ENCODE results near the gene ATE1.

The ATE1 gene

GRCh38 chr10:121854809-121855445 is 72.9 kb downstream of the ATE1 start:
- no peaks in the 10 kb centered on the region for H3K27me3 Mint-ChIP-seq
- H3K4me3 Mint-ChIP-seq = no peak overlapping the region
- no peak for DNase-seq (ENCODE audit: low spot score in 2 of 2)
- no peaks in the 10 kb centered on the region for H3K9me3 Mint-ChIP-seq
- peaks cover 1% of the 10 kb centered on the region for H3K36me3 Mint-ChIP-seq (ENCODE audit: insufficient read depth)
- ATAC-seq (replicated peaks; ENCODE audit: extremely low read depth, poor library complexity, severe bottlenecking) = no peak
- no peak overlapping the region for H3K27ac Mint-ChIP-seq (ENCODE audit: low read depth)
- H3K4me1 Mint-ChIP-seq = no peaks in the 10 kb centered on the region

DNA sequence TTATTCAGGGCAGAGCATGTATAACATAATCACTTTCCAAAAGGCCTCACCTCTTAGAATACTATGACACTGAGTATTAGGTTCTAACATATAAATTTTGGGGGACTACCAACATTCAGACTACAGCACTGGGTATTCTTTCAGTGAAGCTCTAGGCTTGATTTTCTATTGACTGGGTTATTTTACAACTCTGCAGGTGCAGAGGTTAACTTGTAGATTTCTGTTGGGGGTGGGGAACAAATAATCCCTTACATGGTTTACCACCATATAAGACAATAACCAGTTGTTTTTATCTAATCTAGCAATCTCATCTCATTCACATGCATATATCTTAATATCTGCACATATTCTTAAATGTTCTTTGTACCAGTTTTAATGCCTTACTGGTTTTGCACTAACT is 73.9 kb downstream of the ATE1 start:
- peaks cover 9% of the 10 kb centered on the region for H3K36me3 Mint-ChIP-seq (ENCODE audit: insufficient read depth)
- no peaks in the 10 kb centered on the region for H3K9me3 Mint-ChIP-seq

DNA sequence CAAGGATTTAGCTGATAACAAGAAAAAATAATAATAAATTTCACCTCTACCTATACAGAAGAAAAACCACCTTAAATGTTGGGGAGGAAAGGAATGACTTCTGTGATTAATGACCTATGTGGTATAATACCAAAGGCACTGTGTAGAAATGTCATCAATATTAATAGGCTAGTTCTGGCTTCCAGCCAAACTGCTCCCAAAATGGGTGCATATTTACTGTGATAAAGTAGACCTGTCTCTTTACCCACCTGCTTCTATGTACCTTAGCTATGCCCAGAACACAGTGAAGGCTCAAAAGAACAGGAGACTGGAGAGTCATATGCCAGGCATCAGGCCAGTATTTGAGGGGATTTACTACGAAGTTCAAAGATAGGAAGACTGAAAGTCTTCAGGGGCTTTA is 76.0 kb downstream of the ATE1 start:
- Mint-ChIP-seq H3K9me3 (no peaks in the 10 kb centered on the region), H3K4me1 (no peaks in the 10 kb centered on the region), H3K36me3 (ENCODE audit: insufficient read depth) (peaks cover 17% of the 10 kb centered on the region), H3K4me3 (no peak overlapping the region), H3K27me3 (no peaks in the 10 kb centered on the region), H3K27ac (ENCODE audit: low read depth) (no peak overlapping the region)
- DNase-seq (ENCODE audit: low spot score in 2 of 2) (no peak), ATAC-seq (replicated peaks; ENCODE audit: extremely low read depth, poor library complexity, severe bottlenecking) (no peak)

More for the DNA sequence above, 73.9 kb downstream of the ATE1 start:
- DNase-seq (ENCODE audit: low spot score in 2 of 2) (no peak), ATAC-seq (replicated peaks; ENCODE audit: extremely low read depth, poor library complexity, severe bottlenecking) (no peak)
- Mint-ChIP-seq H3K27me3 (no peaks in the 10 kb centered on the region), H3K27ac (ENCODE audit: low read depth) (no peak overlapping the region), H3K4me1 (no peaks in the 10 kb centered on the region), H3K4me3 (no peak overlapping the region)

DNA sequence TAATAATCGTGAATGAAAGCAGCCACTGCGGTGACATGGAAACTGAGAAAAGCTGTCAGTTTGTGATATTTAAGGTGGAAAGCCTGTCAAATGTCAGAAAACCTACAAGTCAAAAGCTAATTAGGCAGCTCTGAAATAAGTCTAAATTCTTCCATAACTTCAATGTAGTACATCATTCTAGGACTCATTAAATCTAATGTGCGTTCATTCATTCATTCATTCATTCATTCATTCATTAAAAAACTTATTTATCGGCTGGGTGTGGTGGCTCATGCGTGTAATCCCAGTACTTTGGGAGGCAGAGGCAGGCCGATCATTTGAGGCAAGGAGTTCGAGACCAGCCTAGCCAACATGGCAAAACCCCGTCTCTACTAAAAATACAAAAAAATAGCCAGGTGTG is 79.7 kb downstream of the ATE1 start:
- DNase-seq (ENCODE audit: low spot score in 2 of 2) (no peak), ATAC-seq (replicated peaks; ENCODE audit: extremely low read depth, poor library complexity, severe bottlenecking) (no peak)
- Mint-ChIP-seq H3K36me3 (ENCODE audit: insufficient read depth) (peaks cover 25% of the 10 kb centered on the region), H3K9me3 (peaks cover 5% of the 10 kb centered on the region), H3K27me3 (no peaks in the 10 kb centered on the region), H3K27ac (ENCODE audit: low read depth) (no peak overlapping the region), H3K4me3 (no peak overlapping the region), H3K4me1 (no peaks in the 10 kb centered on the region)

DNA sequence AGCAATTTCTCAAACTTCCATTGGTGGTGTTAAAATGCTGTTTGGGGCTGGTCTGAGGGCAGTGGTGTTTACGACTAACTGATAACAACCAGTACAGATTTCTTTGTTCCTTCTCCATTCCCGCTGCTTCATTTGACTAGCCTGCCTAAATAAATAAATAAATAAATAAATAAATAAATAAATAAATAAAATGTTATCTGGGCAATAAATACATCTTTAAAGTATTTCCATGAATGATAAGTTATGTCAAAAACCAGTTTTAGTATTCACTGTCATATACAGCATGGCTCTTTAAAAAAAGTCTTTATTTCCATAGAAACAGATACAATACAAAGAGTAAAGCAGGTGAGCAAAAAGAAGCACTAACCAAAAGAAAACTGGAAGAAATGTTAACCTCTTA is 81.3 kb downstream of the ATE1 start:
- H3K9me3 Mint-ChIP-seq = peaks cover 5% of the 10 kb centered on the region

DNA sequence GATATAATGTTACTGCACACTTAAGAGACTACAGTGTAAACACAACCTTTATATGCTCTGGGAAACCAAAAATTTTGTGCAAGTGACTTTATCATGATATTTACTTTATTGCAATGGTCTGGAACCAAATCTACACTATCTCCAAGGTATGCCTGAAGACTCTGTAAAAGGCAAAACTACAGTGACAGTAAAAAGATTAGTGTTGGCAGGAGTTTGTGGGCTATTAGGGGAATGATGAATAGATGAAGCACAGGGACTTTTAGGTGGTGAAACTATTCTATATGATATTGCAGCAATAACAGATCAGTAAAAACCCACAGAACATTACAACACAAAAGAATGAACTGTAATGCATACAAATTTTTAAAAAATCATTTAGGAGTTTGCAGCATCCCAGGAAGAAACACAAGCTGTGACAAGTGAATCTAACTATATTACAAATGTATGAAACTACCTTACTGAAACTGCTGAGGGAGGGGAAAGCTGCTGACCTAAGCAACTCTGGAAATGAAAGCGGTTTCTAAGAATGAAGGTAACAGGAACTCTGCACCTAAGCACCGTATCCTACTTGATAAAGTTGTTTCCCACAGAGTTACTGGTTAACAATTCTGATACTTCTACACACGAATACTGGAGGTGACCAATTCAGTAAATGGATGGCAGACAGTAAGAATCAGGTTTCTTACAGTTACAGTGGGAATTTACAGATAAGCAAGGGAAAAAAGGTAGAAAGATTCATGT is 82.6 kb downstream of the ATE1 start:
- Mint-ChIP-seq H3K4me1 (peaks cover 13% of the 10 kb centered on the region), H3K4me3 (no peak overlapping the region), H3K27me3 (no peaks in the 10 kb centered on the region), H3K36me3 (ENCODE audit: insufficient read depth) (peaks cover 24% of the 10 kb centered on the region), H3K9me3 (peaks cover 5% of the 10 kb centered on the region), H3K27ac (ENCODE audit: low read depth) (no peak overlapping the region)
- DNase-seq (ENCODE audit: low spot score in 2 of 2) = no peak
- no peak for ATAC-seq (replicated peaks; ENCODE audit: extremely low read depth, poor library complexity, severe bottlenecking)

More for the DNA sequence above, 81.3 kb downstream of the ATE1 start:
- ATAC-seq (replicated peaks; ENCODE audit: extremely low read depth, poor library complexity, severe bottlenecking) (no peak), DNase-seq (ENCODE audit: low spot score in 2 of 2) (no peak)
- Mint-ChIP-seq H3K4me3 (no peak overlapping the region), H3K36me3 (ENCODE audit: insufficient read depth) (peaks cover 24% of the 10 kb centered on the region), H3K4me1 (peaks cover 7% of the 10 kb centered on the region), H3K27ac (ENCODE audit: low read depth) (no peak overlapping the region), H3K27me3 (no peaks in the 10 kb centered on the region)

GRCh38 chr10:121844537-121844936 is 83.3 kb downstream of the ATE1 start:
- Mint-ChIP-seq H3K27ac (ENCODE audit: low read depth) (no peak overlapping the region), H3K9me3 (peaks cover 5% of the 10 kb centered on the region), H3K36me3 (ENCODE audit: insufficient read depth) (peaks cover 21% of the 10 kb centered on the region)

DNA sequence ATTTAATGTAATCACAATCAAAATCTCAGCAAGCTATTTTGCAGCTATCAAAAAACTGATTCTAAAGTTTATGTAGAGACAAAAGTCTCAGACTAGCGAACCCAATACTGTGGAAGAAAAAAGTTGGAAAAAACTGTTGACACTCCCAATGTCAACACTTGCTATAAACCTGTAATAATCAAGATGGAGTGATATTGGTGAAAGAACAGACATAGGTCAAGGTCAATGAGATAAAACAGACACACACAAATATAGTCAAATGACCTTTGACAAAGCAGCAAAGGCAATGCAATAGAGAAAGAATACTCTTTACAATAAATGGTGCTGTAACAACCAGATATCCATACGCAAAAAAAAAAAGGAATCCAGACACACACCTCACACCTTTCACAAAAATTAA is 84.5 kb downstream of the ATE1 start:
- Mint-ChIP-seq H3K27me3 (no peaks in the 10 kb centered on the region), H3K9me3 (peaks cover 5% of the 10 kb centered on the region), H3K36me3 (ENCODE audit: insufficient read depth) (peaks cover 12% of the 10 kb centered on the region), H3K4me1 (peaks cover 13% of the 10 kb centered on the region), H3K4me3 (no peak overlapping the region), H3K27ac (ENCODE audit: low read depth) (no peak overlapping the region)
- no peak for DNase-seq (ENCODE audit: low spot score in 2 of 2)
- ATAC-seq (replicated peaks; ENCODE audit: extremely low read depth, poor library complexity, severe bottlenecking) = no peak

More at GRCh38 chr10:121844537-121844936, 83.3 kb downstream of the ATE1 start:
- Mint-ChIP-seq H3K4me1 (peaks cover 13% of the 10 kb centered on the region), H3K27me3 (no peaks in the 10 kb centered on the region), H3K4me3 (no peak overlapping the region)
- ATAC-seq (replicated peaks; ENCODE audit: extremely low read depth, poor library complexity, severe bottlenecking) (no peak), DNase-seq (ENCODE audit: low spot score in 2 of 2) (no peak)

DNA sequence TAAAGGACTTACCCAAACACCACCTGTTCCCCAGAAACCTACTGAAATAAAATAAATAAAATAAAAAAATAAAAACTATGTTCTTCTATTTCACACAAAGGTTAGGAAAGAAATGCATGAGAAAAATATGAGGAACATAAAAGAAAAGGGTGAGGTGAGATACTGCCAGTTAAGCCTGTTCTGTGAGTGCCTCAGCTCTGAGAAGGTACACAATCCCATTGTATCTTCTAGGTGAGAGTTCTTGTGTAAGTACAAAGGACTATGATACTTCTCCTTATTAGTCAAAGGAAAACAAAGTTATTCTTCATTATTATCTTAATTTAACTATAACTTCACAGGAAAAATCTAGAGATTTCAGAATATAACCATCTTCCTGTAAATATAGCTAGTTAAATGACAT is 86.0 kb downstream of the ATE1 start:
- Mint-ChIP-seq H3K4me1 (peaks cover 13% of the 10 kb centered on the region), H3K9me3 (peaks cover 5% of the 10 kb centered on the region), H3K4me3 (no peak overlapping the region), H3K27ac (ENCODE audit: low read depth) (no peak overlapping the region), H3K27me3 (no peaks in the 10 kb centered on the region), H3K36me3 (ENCODE audit: insufficient read depth) (peaks cover 8% of the 10 kb centered on the region)
- ATAC-seq (replicated peaks; ENCODE audit: extremely low read depth, poor library complexity, severe bottlenecking) = no peak
- no peak for DNase-seq (ENCODE audit: low spot score in 2 of 2)

DNA sequence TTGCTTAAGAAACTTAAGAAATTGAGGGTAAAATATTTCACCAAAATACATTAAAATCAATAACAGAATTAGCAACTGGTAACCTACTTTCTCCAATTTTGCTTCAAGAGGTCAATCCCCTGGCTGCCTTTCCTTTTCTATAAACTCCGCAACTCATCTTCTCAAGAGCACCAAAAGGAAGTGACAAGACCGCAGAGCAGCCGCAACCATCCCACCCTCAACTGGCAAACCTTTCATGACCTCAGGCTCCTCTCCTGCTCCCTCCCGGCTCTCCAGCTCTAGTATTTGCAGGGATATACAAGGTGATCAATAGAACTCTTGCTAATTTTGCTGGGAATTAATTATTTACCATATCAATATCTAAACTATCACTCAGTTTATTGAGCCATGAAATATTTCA is 88.9 kb downstream of the ATE1 start:
- no peaks in the 10 kb centered on the region for H3K27me3 Mint-ChIP-seq
- H3K4me3 Mint-ChIP-seq = no peak overlapping the region
- peaks cover 14% of the 10 kb centered on the region for H3K36me3 Mint-ChIP-seq (ENCODE audit: insufficient read depth)
- H3K4me1 Mint-ChIP-seq = peaks cover 13% of the 10 kb centered on the region
- no peak overlapping the region for H3K27ac Mint-ChIP-seq (ENCODE audit: low read depth)
- no peak for DNase-seq (ENCODE audit: low spot score in 2 of 2)
- H3K9me3 Mint-ChIP-seq = no peaks in the 10 kb centered on the region
- no peak for ATAC-seq (replicated peaks; ENCODE audit: extremely low read depth, poor library complexity, severe bottlenecking)

DNA sequence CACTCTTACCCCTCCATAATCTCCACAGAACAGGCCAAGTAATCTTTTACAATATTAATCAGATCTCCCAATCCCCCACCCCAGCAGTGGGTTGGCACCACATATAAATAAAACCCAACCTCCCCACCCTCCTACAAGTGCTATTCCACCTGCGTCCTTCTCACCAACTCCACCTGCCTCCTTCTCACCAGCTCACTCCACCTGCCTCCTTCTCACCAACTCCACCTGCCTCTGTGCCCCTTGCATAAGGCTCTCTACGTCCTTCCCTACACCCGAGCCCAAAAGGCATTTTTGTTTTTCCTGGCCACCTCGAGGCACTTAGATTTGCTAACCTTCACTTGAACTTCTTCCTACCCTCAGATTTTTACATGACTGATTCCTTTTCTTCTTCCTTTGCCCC is 89.7 kb downstream of the ATE1 start:
- ATAC-seq (replicated peaks; ENCODE audit: extremely low read depth, poor library complexity, severe bottlenecking) (no peak), DNase-seq (ENCODE audit: low spot score in 2 of 2) (no peak)
- H3K4me1 Mint-ChIP-seq = peaks cover 13% of the 10 kb centered on the region
- H3K27me3 Mint-ChIP-seq = no peaks in the 10 kb centered on the region
- H3K36me3 Mint-ChIP-seq (ENCODE audit: insufficient read depth) = peaks cover 12% of the 10 kb centered on the region
- no peak overlapping the region for H3K4me3 Mint-ChIP-seq
- H3K9me3 Mint-ChIP-seq = no peaks in the 10 kb centered on the region
- H3K27ac Mint-ChIP-seq (ENCODE audit: low read depth) = no peak overlapping the region

GRCh38 chr10:121836171-121836570 is 91.7 kb downstream of the ATE1 start:
- no peak overlapping the region for H3K4me3 Mint-ChIP-seq
- no peaks in the 10 kb centered on the region for H3K9me3 Mint-ChIP-seq
- no peaks in the 10 kb centered on the region for H3K27me3 Mint-ChIP-seq
- no peak for DNase-seq (ENCODE audit: low spot score in 2 of 2)
- peaks cover 12% of the 10 kb centered on the region for H3K36me3 Mint-ChIP-seq (ENCODE audit: insufficient read depth)
- no peak for ATAC-seq (replicated peaks; ENCODE audit: extremely low read depth, poor library complexity, severe bottlenecking)
- peak overlapping the region; percentile 0 for H3K27ac Mint-ChIP-seq (ENCODE audit: low read depth)
- peaks cover 2% of the 10 kb centered on the region for H3K4me1 Mint-ChIP-seq

GRCh38 chr10:121835376-121835775 is 92.5 kb downstream of the ATE1 start:
- Mint-ChIP-seq H3K4me3 (no peak overlapping the region), H3K27ac (ENCODE audit: low read depth) (peak overlapping the region; percentile 0), H3K27me3 (no peaks in the 10 kb centered on the region), H3K36me3 (ENCODE audit: insufficient read depth) (peaks cover 12% of the 10 kb centered on the region), H3K9me3 (no peaks in the 10 kb centered on the region), H3K4me1 (no peaks in the 10 kb centered on the region)
- no peak for DNase-seq (ENCODE audit: low spot score in 2 of 2)
- ATAC-seq (replicated peaks; ENCODE audit: extremely low read depth, poor library complexity, severe bottlenecking) = no peak
